ENCODE results near the gene SCAI.

DNA sequence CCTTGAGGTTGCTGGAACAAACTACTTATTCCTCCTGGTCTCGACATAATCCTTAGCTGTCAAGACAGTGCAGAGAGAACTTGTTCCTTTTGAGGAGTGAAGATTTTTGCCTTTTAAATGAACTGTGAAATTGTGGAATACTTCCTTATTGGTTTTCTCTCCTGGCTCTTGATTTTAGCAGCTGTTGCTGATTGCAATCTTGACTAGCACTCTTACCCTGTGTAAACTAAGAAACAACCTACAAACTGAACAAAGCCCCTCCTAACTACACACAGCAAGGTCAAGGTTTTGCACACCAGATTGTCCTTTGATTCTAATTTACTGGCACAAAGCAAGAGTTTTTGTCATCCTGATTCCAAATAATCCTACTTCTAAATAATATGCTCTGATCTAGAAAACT, 118.4 kb downstream of the SCAI start:
- TF ChIP-seq CTCF (conservative IDR thresholded peaks at IDR 0.05; ENCODE audit: low read depth in 2 of 2): no peak
- no peak for TF ChIP-seq CREB1 (CRISPR knock-in tag; IDR thresholded peaks at IDR 0.05; ENCODE audit: low read depth)
- TF ChIP-seq EZH2 (IDR thresholded peaks at IDR 0.05; ENCODE audit: low read depth, unreplicated experiment): no peak
- TF ChIP-seq EZH2phosphoT487 (IDR thresholded peaks at IDR 0.05; ENCODE audit: unreplicated experiment): no peak
- TF ChIP-seq POLR2AphosphoS5 (IDR thresholded peaks at IDR 0.05; ENCODE audit: low read depth): no peak
- no peak for TF ChIP-seq STAT1 (IDR thresholded peaks at IDR 0.05; ENCODE audit: unreplicated experiment)
- no peak for TF ChIP-seq REST (IDR thresholded peaks at IDR 0.05; ENCODE audit: unreplicated experiment)
